CD1c-positive myeloid dendritic cell (primary cell): ENCODE results near the gene HHAT.

ENCODE experiments used
- DNase-seq: peaks from one replicate; pipeline ENCODE4 v3.0.0-alpha.2; 2016; ENCODE audit errors: extremely low spot score

Gene HHAT

GRCh38 chr1:210709701-210710100 is 381.0 kb downstream of the HHAT start:
- DNase-seq: no peak

DNA sequence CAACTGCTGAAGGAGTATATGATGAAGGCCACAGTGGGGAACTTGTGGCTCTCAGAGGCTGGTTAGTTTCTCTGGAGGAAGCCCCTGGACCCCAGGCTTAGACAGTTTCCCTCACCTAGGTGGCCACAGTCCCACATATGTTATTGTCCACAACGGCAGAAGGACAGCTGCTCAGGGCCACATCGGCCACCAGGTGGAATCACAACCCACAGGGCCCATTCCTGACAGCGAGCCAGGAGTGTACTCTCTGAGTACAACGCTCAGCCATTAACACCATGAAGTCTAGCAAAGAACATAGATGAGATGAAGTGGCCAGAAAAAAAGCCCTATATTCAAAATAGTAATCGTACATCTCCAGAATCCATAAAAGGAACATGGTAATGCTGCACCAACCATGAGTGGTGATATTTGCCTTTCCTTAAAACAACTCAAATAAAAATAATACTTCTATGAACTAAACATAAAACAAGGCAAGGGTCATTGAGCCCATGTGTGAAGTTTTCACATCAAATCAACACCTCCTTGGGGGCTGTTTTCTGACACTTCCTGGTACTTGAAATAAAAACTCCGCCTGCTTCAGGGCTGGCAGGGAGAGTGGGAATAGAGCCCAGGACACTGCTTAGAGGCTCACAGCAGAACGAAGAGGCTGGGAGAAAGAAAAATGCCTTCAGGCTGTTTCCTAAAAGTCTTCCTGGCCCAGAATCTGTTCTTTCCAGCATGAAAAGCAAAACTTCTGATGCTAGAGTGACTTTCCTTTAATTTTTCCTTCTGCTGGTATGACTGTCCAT is 383.3 kb downstream of the HHAT start:
- no peak for DNase-seq

GRCh38 chr1:210715072-210715471 is 386.4 kb downstream of the HHAT start:
- DNase-seq: no peak

DNA sequence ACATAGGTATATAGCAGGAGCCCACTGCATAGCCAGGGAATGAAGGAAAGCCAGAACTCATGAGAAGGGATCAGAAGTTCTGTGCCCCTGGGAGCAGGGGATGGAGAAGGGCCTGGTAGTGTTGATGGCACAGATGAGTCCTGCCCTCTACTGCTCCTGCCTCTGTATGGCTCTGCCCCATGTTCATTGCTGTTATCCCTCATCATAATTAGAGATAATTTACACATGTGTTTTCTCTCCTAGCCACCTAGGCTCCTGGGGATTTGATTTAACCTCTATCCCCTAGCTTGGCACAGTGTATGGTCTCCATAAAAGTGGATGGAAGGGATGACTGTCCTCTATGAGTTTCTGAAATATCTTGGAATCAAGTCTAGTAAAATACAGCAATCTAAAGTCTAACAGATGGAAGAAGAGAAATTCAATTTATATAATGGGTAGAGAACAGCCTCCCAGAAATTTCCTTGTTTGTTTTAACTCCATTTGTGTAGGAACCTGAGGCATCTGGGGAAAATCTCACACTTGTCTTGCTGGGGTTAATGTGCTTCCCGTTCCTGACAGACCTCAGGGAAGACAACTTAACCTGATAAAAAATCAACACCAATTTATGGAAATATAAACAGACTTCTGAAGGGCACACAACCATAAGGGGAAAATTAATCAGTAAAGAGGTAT is 393.8 kb downstream of the HHAT start:
- DNase-seq: no peak

- no peak for DNase-seq
These were observed 394.9 kb downstream of the HHAT start for GRCh38 chr1:210723646-210724045.

GRCh38 chr1:210724768-210725167 is 396.1 kb downstream of the HHAT start:
- DNase-seq: no peak
